GM12878 (cell line): ENCODE results near the gene IL22RA2. TPM values are rescaled to one million over a fixed set of nuclear protein-coding genes. Genes with fewer than 3 reads are reported as not detected.

ENCODE experiments used
- ATAC-seq: fragments of 200-7000 bp; cut with Tn5 transposase; 3 replicates; pipeline ENCODE4 v1.9.1; 2020; ENCODE audit warnings: mild to moderate bottlenecking, moderate library complexity
- BruUV-seq: library from RNA; stranded (reverse); fragments of 400-500 nt; replicated peaks from 2 replicates; lab custom pipeline; 2021; lab: Mats Ljungman, UMichigan
- CTCF ChIA-PET: fragments of 300-600 bp; sonication (Branson Sonifier 250); formaldehyde crosslinking; extraction: SDS; loops from one replicate; lab custom pipeline; 2021; ENCODE audit warnings: inconsistent platforms; lab: Yijun Ruan, JAX
- POLR2A ChIA-PET: fragments of 350-600 bp; formaldehyde crosslinking; extraction: SDS; loops from one replicate; lab custom pipeline; 2021; ENCODE audit warnings: inconsistent platforms; lab: Charles Lee
- RAD21 ChIA-PET: fragments of 300-600 bp; sonication (Branson Sonifier 250); formaldehyde crosslinking; loops from one replicate; lab custom pipeline; 2023; ENCODE audit warnings: antibody characterized with exemption; ENCODE audit not compliant: unreplicated experiment; lab: Charles Lee
- SMC1A ChIA-PET: fragments of 300-600 bp; sonication (Branson Sonifier 250); formaldehyde crosslinking; loops from one replicate; lab custom pipeline; 2023; ENCODE audit not compliant: unreplicated experiment, uncharacterized antibody; lab: Charles Lee
- DNase-seq: peaks from one replicate; pipeline ENCODE4 v3.0.0-alpha.2; 2011; ENCODE audit warnings: low read depth, low spot score
- FAIRE-seq: peaks from 3 replicates; lab custom pipeline; 2011; peaks lifted over from hg19 to GRCh38; lab: Jason Lieb, UNC
- H2AFZ ChIP-seq: 2 replicates; pipeline ENCODE4 v1.6.0; 2011; ENCODE audit warnings: low read depth, low read length, control low read depth; ENCODE audit not compliant: control insufficient read depth
- H3K27ac ChIP-seq: 2 replicates; pipeline ENCODE4 v1.5.1; 2011; ENCODE audit warnings: control low read depth; ENCODE audit not compliant: control insufficient read depth, insufficient read depth
- H3K27me3 ChIP-seq, 2 experiments: replicated peaks in 1 of 2; 2 replicates each; pipeline versions ENCODE4 v1.6.0 to v1.6.1; 2011; ENCODE audit warnings: low read length in 1 of 2; ENCODE audit not compliant: control insufficient read depth in 2 of 2, insufficient read depth in 2 of 2
- H3K36me3 ChIP-seq, 2 experiments: 2 replicates each; pipeline ENCODE4 v1.5.1; 2011; ENCODE audit warnings: low read length in 1 of 2; ENCODE audit not compliant: control insufficient read depth in 2 of 2, insufficient read depth in 2 of 2
- H3K4me1 ChIP-seq: 2 replicates; pipeline ENCODE4 v1.6.1; 2011; ENCODE audit warnings: mild to moderate bottlenecking, low read length, moderate library complexity, mixed read lengths; ENCODE audit not compliant: control insufficient read depth, insufficient read depth
- H3K4me2 ChIP-seq: 2 replicates; pipeline ENCODE4 v1.6.0; 2011; ENCODE audit warnings: control low read depth; ENCODE audit not compliant: control insufficient read depth, insufficient read depth
- H3K4me3 ChIP-seq: fragments of 200-600 bp; sonication (generic); 2 replicates; pipeline ENCODE4 v1.5.1; 2016
- H3K79me2 ChIP-seq: 2 replicates; pipeline ENCODE4 v1.6.0; 2011; ENCODE audit warnings: low read length; ENCODE audit not compliant: control insufficient read depth, insufficient read depth
- H3K9ac ChIP-seq: 2 replicates; pipeline ENCODE4 v1.8.0; 2011; ENCODE audit warnings: low read length, control low read depth, mixed read lengths; ENCODE audit not compliant: control insufficient read depth, insufficient read depth
- H3K9me3 ChIP-seq: replicated peaks from 3 replicates; pipeline ENCODE4 v1.5.1; 2011; ENCODE audit warnings: mild to moderate bottlenecking, low read length; ENCODE audit not compliant: control insufficient read depth, insufficient read depth
- H4K20me1 ChIP-seq: 2 replicates; pipeline ENCODE4 v1.6.0; 2011; ENCODE audit not compliant: control insufficient read depth, insufficient read depth
- BCL11A ChIP-seq: IDR thresholded peaks from 2 replicates; pipeline ENCODE4 v1.6.1; 2011; ENCODE audit warnings: low read depth, low read length
- BMI1 ChIP-seq: fragments of 450-650 bp; IDR thresholded peaks from 2 replicates; pipeline ENCODE4 v1.6.1; 2016; ENCODE audit warnings: mild to moderate bottlenecking, moderate library complexity, borderline replicate concordance
- CBFB ChIP-seq: IDR thresholded peaks from 2 replicates; pipeline ENCODE4 v1.6.1; 2016; ENCODE audit warnings: antibody characterized with exemption, low read depth
- E2F4 ChIP-seq: IDR thresholded peaks from 2 replicates; pipeline ENCODE4 v1.6.1; 2012; ENCODE audit warnings: low read depth, low read length, improper control_type of control experiment
- GABPA ChIP-seq: IDR thresholded peaks from 2 replicates; pipeline ENCODE4 v1.6.1; 2014; ENCODE audit warnings: antibody characterized with exemption, low read depth, mild to moderate bottlenecking, inconsistent platforms
- GATAD2B ChIP-seq: fragments of 450-650 bp; conservative IDR thresholded peaks from 2 replicates; pipeline ENCODE4 v1.6.1; 2017; ENCODE audit warnings: low read depth, mild to moderate bottlenecking, moderate library complexity
- IKZF1 ChIP-seq: fragments of 450-650 bp; conservative IDR thresholded peaks from 2 replicates; pipeline ENCODE4 v1.6.1; 2017; ENCODE audit warnings: antibody characterized with exemption, mild to moderate bottlenecking
- SP1 ChIP-seq: IDR thresholded peaks from one replicate; pipeline ENCODE4 v1.6.1; 2011; ENCODE audit warnings: low read depth, low read length
- TAF1 ChIP-seq: IDR thresholded peaks from 2 replicates; pipeline ENCODE4 v1.6.1; 2011; ENCODE audit warnings: mild to moderate bottlenecking, low read depth, low read length, borderline replicate concordance
- WGBS: methylation state at CpG from one replicate; pipeline ENCODE4 v1.1.6; 2016; ENCODE audit warnings: low lambda C conversion rate; ENCODE audit not compliant: insufficient replicate concordance, insufficient coverage; ENCODE audit errors: missing lambda C conversion rate; 5-methylcytosine and 5-hydroxymethylcytosine counted together
- in situ Hi-C: fragments of 300-500 bp; cut with MboI; formaldehyde crosslinking; loops from 9 replicates; pipeline ENCODE4 v1.14.3; 2018; ENCODE audit warnings: mixed read lengths
- intact Hi-C: fragments of 100-400 bp; cut with micrococcal nuclease; formaldehyde crosslinking; loops from one replicate; pipeline ENCODE4 v1.14.2; 2022; ENCODE audit not compliant: unreplicated experiment
- polyA plus RNA-seq, 11 experiments: library from polyadenylated mRNA; depleted of rRNA in 4 of 11; unstranded in 6 of 11; stranded (reverse) in 5 of 11; fragments of >200 nt; fragmentation: Nextera tagmentation in 4 of 11; fragmentation: Illumina TruSeq in 1 of 11; extraction: Ambion mirVana in 4 of 11; extraction: Trizol in 1 of 11; gene quantifications; 1 replicate in 1 of 11; 2 replicates in 10 of 11; pipeline versions ENCODE4 v1.2.1 to v1.2.3, GENCODE V29; 2011 to 2016; ENCODE audit warnings: inconsistent platforms in 2 of 11, missing spikeins in 2 of 11, low read depth in 1 of 11
- total RNA-seq, 4 experiments: library from RNA; depleted of rRNA in 3 of 4; stranded (reverse); fragments of >200 nt in 3 of 4; fragmentation: Illumina TruSeq in 1 of 4; extraction: Trizol in 1 of 4; gene quantifications; 2 replicates each; pipeline versions ENCODE4 v1.2.1 to v1.2.3, GENCODE V29; 2013 to 2021
- TF ChIP-seq, protein P1 (sequence below): IDR thresholded peaks from 2 replicates; pipeline ENCODE4 v1.6.1; 2011; ENCODE audit warnings: low read depth, low read length, improper control_type of control experiment, borderline replicate concordance
- TF ChIP-seq, protein P2 (sequence below): fragments of 450-650 bp; IDR thresholded peaks from 2 replicates; pipeline ENCODE4 v1.6.1; 2017; ENCODE audit warnings: mild to moderate bottlenecking
- TF ChIP-seq, protein P3 (sequence below): IDR thresholded peaks from 2 replicates; pipeline ENCODE4 v1.6.1; 2011; ENCODE audit warnings: borderline replicate concordance, low read depth, mild to moderate bottlenecking, moderate library complexity, mixed read lengths, low read length; ENCODE audit not compliant: insufficient read depth; ENCODE audit errors: extremely low read length
- TF ChIP-seq, protein P4 (sequence below): fragments of 450-650 bp; IDR thresholded peaks from 2 replicates; pipeline ENCODE4 v1.6.1; 2017; ENCODE audit warnings: borderline replicate concordance

Gene IL22RA2
- total and polyA plus RNA-seq, 10 of the 15 experiments (the other 5 are each of a cell fraction or from before 2014, with no cell fraction given), result 0.05 to 0.22 (median 0.09) TPM; not detected in 3

- RAD21 ChIA-PET, result interaction anchor here (0.7 to 12.9 kb wide), 40 partner anchors 8 to 815 kb away, joined by 3 to 500 read pairs (median 5); partner anchors contain the start of gene IL22RA2
- SMC1A ChIA-PET, result interaction anchor here (0.7 to 7.4 kb wide), 41 partner anchors 8 to 855 kb away, joined by 3 to 293 read pairs (median 10); no protein-coding TSS in a partner anchor
- in situ Hi-C loops, result no loop called here
- TF ChIP-seq GABPA (no peak), CBFB (no peak), BMI1 (no peak), GATAD2B (0 out of 2 replicates have a peak, but pooled peaks have one; percentile 12), BCL11A (no peak), TAF1 (no peak), IKZF1 (no peak), E2F4 (no peak), SP1 (no peak)
- TF ChIP-seq, protein P1, sequence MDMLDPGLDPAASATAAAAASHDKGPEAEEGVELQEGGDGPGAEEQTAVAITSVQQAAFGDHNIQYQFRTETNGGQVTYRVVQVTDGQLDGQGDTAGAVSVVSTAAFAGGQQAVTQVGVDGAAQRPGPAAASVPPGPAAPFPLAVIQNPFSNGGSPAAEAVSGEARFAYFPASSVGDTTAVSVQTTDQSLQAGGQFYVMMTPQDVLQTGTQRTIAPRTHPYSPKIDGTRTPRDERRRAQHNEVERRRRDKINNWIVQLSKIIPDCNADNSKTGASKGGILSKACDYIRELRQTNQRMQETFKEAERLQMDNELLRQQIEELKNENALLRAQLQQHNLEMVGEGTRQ, result peak; percentile 7; the same call in 1 of the 2 replicates
- TF ChIP-seq, protein P2, sequence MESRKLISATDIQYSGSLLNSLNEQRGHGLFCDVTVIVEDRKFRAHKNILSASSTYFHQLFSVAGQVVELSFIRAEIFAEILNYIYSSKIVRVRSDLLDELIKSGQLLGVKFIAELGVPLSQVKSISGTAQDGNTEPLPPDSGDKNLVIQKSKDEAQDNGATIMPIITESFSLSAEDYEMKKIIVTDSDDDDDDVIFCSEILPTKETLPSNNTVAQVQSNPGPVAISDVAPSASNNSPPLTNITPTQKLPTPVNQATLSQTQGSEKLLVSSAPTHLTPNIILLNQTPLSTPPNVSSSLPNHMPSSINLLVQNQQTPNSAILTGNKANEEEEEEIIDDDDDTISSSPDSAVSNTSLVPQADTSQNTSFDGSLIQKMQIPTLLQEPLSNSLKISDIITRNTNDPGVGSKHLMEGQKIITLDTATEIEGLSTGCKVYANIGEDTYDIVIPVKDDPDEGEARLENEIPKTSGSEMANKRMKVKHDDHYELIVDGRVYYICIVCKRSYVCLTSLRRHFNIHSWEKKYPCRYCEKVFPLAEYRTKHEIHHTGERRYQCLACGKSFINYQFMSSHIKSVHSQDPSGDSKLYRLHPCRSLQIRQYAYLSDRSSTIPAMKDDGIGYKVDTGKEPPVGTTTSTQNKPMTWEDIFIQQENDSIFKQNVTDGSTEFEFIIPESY, result no peak
- TF ChIP-seq, protein P3, sequence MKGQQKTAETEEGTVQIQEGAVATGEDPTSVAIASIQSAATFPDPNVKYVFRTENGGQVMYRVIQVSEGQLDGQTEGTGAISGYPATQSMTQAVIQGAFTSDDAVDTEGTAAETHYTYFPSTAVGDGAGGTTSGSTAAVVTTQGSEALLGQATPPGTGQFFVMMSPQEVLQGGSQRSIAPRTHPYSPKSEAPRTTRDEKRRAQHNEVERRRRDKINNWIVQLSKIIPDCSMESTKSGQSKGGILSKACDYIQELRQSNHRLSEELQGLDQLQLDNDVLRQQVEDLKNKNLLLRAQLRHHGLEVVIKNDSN, result peak; percentile 50
- TF ChIP-seq, protein P4, sequence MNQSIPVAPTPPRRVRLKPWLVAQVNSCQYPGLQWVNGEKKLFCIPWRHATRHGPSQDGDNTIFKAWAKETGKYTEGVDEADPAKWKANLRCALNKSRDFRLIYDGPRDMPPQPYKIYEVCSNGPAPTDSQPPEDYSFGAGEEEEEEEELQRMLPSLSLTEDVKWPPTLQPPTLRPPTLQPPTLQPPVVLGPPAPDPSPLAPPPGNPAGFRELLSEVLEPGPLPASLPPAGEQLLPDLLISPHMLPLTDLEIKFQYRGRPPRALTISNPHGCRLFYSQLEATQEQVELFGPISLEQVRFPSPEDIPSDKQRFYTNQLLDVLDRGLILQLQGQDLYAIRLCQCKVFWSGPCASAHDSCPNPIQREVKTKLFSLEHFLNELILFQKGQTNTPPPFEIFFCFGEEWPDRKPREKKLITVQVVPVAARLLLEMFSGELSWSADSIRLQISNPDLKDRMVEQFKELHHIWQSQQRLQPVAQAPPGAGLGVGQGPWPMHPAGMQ, result no peak
Measured at GRCh38 chr6:137095093-137095492, 78.4 kb downstream of the IL22RA2 start.

More at GRCh38 chr6:137095093-137095492, 78.4 kb downstream of the IL22RA2 start:
- H2AFZ ChIP-seq, result peak overlapping the region; percentile 39
- FAIRE-seq (no peak), DNase-seq (no peak), ATAC-seq (no peak)
- no peaks in the 10 kb centered on the region for H3K79me2 ChIP-seq
- H3K36me3 ChIP-seq, result no peaks in the 10 kb centered on the region
- CTCF ChIA-PET, result interaction anchor here (0.8 to 12.9 kb wide), 38 partner anchors 8 to 910 kb away, joined by 3 to 164 read pairs (median 6); no protein-coding TSS in a partner anchor
- TSS peak; percentile 77 for BruUV-seq
- H3K4me1 ChIP-seq, result peaks cover 59% of the 10 kb centered on the region
- H3K4me3 ChIP-seq, result no peak overlapping the region
- H4K20me1 ChIP-seq, result no peaks in the 10 kb centered on the region
- peak overlapping the region; percentile 65 for H3K9ac ChIP-seq
- H3K27me3 ChIP-seq, result no peaks in the 10 kb centered on the region
- H3K9me3 ChIP-seq, result 0 out of 3 replicates have a peak, but pooled peaks cover 2% of the 10 kb centered on the region
- 83% methylated on average over 10 of the region's 10 CpGs for WGBS
- intact Hi-C loops, result loop anchor here (1.0 to 2.0 kb wide), 4 partner anchors 8 to 546 kb away; partner anchors contain the start of gene IFNGR1
- peak overlapping the region; percentile 95 for H3K27ac ChIP-seq
- POLR2A ChIA-PET, result interaction anchor here (0.8 to 6.6 kb wide), 10 partner anchors 8 to 177 kb away, joined by 3 to 62 read pairs (median 6); no protein-coding TSS in a partner anchor
- H3K4me2 ChIP-seq, result peak overlapping the region; percentile 69
